NCI-H2107 treated with DMSO at 0.1 percent for 48 hours (cell line): Measurements from ENCODE around the gene KIAA0040.

Source experiments
- DNase-seq: peaks from one replicate; lab custom pipeline; 2025; ENCODE audit not compliant: unreplicated experiment; lab: John Stamatoyannopoulos, UW

Gene KIAA0040

GRCh38 chr1:175145899-175146528, 46.6 kb downstream of the KIAA0040 start:
- DNase-seq: no peak

DNA sequence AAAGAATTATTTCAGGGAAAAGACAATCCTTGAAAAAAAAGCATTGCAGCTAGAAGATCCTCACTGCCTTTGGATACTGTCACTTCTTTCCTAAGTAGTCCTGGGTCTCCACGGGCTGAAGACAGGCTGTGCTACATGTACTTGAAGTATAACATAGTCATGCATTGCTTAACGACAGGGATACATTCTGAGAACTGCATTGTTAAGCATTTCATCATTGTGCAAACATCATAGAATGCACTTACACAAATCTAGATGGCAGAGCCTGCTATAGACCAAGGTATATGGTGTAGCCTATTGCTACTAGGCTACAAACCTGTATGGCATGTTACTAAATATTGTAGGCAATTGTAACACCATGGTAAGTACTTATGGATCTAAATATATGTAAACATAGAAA, 54.0 kb downstream of the KIAA0040 start:
- DNase-seq: no peak

DNA sequence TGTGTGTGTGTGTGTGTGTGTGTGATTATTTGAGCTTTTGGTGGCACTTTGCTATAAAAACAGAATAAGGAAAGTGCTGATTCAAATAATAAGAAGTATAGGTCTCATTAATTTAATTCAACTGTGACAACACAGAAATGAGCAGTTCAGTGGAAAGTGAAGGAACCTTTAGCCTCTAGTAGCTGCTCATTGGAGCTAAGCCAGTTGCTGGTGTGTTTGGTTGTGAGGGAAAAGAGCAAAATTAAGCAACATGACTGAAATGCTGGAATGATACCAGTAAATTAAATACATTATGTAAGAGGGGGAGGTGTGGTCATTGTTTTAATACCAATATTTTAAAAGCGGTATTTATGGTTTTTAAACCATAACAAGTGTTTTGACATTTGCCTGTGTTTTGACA, 55.2 kb downstream of the KIAA0040 start:
- DNase-seq: no peak

GRCh38 chr1:175136246-175136645, 56.3 kb downstream of the KIAA0040 start:
- no peak for DNase-seq

GRCh38 chr1:175134500-175134899, 58.1 kb downstream of the KIAA0040 start:
- DNase-seq: no peak

GRCh38 chr1:175133673-175134435, 58.7 kb downstream of the KIAA0040 start:
- DNase-seq: no peak

- DNase-seq: no peak
Observed at GRCh38 chr1:175132436-175132835, 60.1 kb downstream of the KIAA0040 start.

DNA sequence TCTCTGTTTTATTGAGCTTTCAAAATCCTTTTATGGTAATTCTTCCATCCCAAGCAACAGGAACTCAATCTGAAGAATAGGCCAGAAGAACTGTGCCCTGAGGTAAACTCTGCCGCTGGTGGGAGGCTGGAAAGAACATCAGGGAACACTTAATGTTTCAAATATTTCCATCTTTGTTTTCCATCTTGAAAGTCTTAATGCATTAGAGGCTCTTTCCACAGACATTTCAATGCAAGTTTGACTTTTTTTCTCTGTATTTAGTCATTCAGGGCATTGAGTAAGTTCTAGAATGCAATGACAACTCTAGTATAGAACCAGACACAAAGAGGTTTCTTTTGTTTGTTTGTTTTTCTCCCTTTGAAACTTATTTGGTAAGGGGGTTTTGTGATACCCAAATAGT, 61.5 kb downstream of the KIAA0040 start:
- no peak for DNase-seq

- DNase-seq: no peak
Observed at GRCh38 chr1:175130649-175131045, 61.9 kb downstream of the KIAA0040 start.

DNA sequence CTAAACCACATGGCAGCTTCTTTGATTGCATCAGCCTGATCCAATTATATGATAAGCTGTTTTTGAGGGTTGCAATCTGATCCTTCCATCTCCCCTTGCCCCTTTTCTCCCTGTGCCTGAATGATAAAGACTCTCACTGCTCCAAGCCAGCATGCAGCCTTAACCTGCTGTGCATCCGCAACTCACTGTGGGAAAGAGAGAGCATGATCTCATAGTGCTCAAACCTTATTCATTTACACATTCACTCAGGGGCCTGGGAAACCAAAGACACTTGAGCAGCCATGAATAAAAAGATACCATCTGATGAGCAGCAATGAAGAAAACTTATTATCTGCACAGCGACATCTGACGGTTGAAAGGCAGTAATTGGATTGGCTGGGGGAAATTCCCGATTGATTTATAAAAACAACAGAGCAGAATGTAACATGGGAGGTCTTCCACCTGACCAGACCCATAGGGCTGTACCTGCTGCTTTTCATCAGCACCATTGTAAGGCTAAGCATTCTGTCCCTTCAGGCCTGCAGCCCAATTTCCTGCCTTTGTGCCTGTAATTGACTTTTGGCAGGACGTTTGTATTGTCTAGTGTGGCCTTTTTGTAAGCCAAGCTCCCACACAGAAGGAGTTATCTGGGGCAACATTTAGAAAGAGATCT, 62.5 kb downstream of the KIAA0040 start:
- DNase-seq: peak; percentile 98

- DNase-seq: no peak
Observed at GRCh38 chr1:175129644-175129996, 63.0 kb downstream of the KIAA0040 start.

- no peak for DNase-seq
Observed at GRCh38 chr1:175129182-175129581, 63.4 kb downstream of the KIAA0040 start.

- no peak for DNase-seq
Observed at GRCh38 chr1:175128523-175128922, 64.1 kb downstream of the KIAA0040 start.

DNA sequence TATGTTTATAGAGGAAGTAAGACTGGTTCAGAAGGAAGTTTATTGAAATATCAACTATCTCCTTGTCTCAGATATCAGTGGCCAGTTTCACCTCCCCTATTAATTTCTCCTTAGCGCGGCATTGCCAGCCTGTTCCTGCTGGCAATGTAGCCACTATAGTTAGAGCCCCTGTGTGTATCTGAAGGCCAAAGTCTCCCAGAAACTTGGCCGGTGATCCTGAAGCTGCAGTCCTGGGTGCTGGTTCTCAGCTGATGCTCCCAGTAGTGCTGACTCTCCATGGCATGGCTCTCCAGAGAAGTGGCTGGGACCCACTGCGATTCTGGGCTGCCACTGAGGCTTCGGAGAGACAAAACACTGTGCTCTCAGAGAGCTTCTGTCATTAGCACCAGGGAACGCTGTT, 65.0 kb downstream of the KIAA0040 start:
- DNase-seq: no peak

DNA sequence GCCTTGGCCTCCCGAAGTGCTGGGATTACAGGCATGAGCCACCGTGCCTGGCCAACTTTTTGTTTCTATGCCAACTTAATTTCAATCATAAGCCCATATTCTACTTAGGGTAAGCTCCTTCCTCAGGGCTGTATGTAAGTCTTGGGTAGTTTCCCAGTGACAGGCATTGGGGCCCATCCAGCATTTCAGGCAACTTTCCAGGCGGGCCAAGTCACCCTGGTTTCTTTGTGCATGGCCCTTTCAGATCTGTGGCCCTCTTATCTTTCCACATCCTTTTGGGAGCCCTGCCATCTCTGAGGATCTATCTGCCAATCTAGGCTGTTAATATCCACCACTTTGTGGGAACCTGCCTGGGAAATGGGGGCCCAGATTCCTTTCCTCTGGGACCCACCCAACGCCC, 66.2 kb downstream of the KIAA0040 start:
- DNase-seq: no peak

DNA sequence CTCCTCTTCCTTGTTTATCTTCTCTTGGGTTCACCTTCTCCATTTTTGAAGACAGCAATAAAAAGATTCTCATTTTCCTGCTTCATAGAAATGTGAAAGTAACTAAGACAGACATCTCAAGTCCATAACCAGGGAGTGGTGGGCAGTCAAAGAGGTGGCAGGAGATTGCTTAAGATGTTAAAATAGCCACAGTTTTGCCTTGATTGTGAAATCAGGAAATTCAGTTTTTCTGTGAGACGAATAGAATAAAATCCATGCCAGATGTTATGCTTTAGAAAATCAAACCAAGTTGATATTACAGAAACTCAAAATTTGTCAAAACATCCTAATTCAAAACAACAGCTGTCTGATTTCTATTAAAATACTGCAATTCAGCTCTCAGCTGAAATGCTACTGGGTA, 67.7 kb downstream of the KIAA0040 start:
- no peak for DNase-seq

GRCh38 chr1:175120511-175120910, 72.1 kb downstream of the KIAA0040 start:
- no peak for DNase-seq

DNA sequence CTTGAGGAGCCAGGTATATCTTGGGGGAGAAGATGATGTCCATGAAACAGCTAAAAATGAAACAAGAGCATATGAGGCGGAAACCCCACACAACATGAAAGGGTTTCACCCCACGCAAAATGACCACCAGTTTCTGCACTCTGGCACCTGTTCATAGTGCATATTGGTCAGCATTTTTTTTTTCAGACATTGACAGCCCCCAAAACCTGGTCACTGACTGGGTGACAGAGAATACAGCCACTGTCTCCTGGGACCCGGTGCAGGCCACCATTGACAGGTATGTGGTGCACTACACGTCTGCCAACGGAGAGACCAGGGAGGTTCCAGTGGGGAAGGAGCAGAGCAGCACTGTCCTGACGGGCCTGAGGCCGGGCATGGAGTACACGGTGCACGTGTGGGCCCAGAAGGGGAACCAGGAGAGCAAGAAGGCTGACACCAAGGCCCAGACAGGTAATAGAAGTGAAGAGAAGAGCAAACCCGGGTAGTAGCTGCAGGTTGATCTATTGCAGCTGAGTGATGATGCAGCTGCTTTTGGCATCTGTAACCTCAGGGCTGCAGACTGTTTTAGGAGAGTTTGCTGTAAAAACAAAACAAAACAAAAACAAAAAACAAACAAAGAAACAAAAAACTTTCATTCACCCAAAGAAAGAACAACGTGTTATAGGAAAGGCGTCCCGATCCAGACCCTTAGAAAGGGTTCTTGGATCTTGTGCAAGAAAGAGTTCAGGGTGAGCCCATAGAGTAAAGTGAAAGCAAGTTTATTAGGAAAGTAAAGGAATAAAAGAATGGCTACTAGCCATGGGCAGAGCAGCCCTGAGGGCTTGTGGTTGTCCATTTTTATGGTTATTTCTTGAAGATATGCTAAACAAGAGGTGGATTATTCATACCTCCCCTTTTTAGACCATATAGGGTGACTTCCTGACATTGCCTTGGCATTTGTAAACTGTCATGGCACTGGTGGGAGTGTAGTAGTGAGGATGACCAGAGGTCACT, 73.9 kb downstream of the KIAA0040 start:
- no peak for DNase-seq

GRCh38 chr1:175116903-175117302, 75.7 kb downstream of the KIAA0040 start:
- DNase-seq: no peak

GRCh38 chr1:175116210-175116798, 76.3 kb downstream of the KIAA0040 start:
- no peak for DNase-seq

GRCh38 chr1:175114996-175115395, 77.6 kb downstream of the KIAA0040 start:
- no peak for DNase-seq
